CD4-positive, alpha-beta T cell treated with Interleukin-4 for 4 hours (primary cell): ENCODE measurements around the gene SRC.
A peak's percentile ranks its signal among the peaks of the same experiment; 100 is the strongest.
"Not testable (repeated sequence)": the region's sequence is repeated elsewhere in the genome, so short reads cannot be mapped to it uniquely, and the experiment has no call there.

Experiments used
- DNase-seq: peaks from one replicate; pipeline ENCODE4 v3.0.0-alpha.2; 2020

SRC gene

GRCh38 chr20:37365760-37366638 lies 20.1 kb downstream of the SRC start:
- DNase-seq = peak; percentile 16

- no peak for DNase-seq
Observed at GRCh38 chr20:37366743-37367142, 20.8 kb downstream of the SRC start.

- no peak for DNase-seq
Observed at GRCh38 chr20:37369846-37370245, 23.9 kb downstream of the SRC start.

GRCh38 chr20:37371845-37372244 lies 25.9 kb downstream of the SRC start:
- not testable (repeated sequence) for DNase-seq

GRCh38 chr20:37372441-37372840 lies 26.5 kb downstream of the SRC start:
- DNase-seq = no peak

GRCh38 chr20:37373020-37373598 lies 27.2 kb downstream of the SRC start:
- DNase-seq = no peak

GRCh38 chr20:37375227-37375626 lies 29.3 kb downstream of the SRC start:
- no peak for DNase-seq

GRCh38 chr20:37376324-37376723 lies 30.4 kb downstream of the SRC start:
- no peak for DNase-seq

GRCh38 chr20:37376791-37377190 lies 30.9 kb downstream of the SRC start:
- no peak for DNase-seq

- no peak for DNase-seq
Observed at GRCh38 chr20:37377346-37378081, 31.6 kb downstream of the SRC start.

- DNase-seq = no peak
Observed at GRCh38 chr20:37378420-37378784, 32.5 kb downstream of the SRC start.

- DNase-seq = no peak
Observed at GRCh38 chr20:37378785-37379598, 33.1 kb downstream of the SRC start.

- no peak for DNase-seq
Observed at GRCh38 chr20:37379967-37380828, 34.3 kb downstream of the SRC start.

- DNase-seq = no peak
Observed at GRCh38 chr20:37380864-37381579, 35.1 kb downstream of the SRC start.

- DNase-seq = no peak
Observed at GRCh38 chr20:37381621-37382471, 35.9 kb downstream of the SRC start.

GRCh38 chr20:37382482-37383120 lies 36.7 kb downstream of the SRC start:
- no peak for DNase-seq

- DNase-seq = no peak
Observed at GRCh38 chr20:37383229-37383989, 37.5 kb downstream of the SRC start.

- DNase-seq = peak; percentile 67
Observed at GRCh38 chr20:37384683-37385174, 38.8 kb downstream of the SRC start.

GRCh38 chr20:37385176-37385575 lies 39.2 kb downstream of the SRC start:
- DNase-seq = no peak
